Stimulated activated CD4-positive, alpha-beta T cell treated with anti-CD3 and anti-CD28 coated beads, Interleukin-12 subunit alpha, Interleukin-12 subunit beta, amount 100 ng/mL, for 48 hours (primary cell): ENCODE results near the gene MCTP2.

Experiments used
- DNase-seq, 3 donors: peaks; one replicate each; pipeline ENCODE4 v3.0.0-alpha.2; 2020; ENCODE audit warnings: low read depth in 2 of 3, low spot score in 1 of 3

Gene MCTP2

DNA sequence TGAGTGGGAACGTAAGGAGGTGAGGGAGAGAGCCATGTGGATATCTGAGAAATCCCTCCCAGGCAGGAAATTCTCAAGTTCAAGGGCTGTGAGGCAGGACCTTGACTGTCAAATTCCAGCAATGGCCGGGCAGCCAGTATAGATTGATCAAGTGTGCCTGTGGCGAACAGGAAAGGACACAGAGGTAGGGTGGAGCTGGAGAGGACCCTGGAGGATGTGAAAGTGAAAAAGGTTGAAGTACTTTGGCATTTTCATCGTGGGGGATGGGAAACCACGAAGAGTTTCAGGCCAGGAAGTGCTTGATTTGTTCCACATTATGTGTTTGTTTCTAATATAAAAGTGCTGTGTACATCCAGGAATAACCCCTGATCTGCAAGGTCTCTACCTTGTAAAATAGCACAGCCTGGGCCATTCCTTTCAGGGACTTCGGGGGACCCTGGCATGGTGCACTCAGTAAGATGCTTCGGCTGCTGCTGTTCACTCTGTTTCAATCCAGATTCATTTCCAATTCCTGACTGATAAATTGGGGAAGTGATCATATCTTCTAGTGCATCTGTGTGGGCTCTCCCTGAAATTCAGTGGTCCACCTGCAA, 156.6 kb downstream of the MCTP2 start:
- no peak for DNase-seq

DNA sequence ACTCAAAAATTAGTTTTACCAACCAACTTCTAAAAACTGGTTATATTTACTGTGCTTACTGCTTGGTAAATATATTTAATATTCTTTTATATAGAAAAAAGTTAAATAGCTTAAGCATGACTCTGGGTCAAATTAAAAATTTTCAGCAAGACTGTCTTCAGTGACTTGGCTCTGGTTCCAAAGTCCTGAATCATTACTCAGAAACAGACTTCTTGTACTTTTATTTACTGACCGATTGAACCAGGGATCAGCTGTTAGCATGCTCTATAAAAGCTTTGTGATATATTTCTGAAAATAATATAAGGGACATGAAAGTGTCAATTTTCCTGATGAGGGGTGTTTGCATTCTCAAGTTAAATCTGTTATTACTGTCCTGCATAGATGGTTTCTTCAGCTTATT, 164.3 kb downstream of the MCTP2 start:
- no peak for DNase-seq

DNA sequence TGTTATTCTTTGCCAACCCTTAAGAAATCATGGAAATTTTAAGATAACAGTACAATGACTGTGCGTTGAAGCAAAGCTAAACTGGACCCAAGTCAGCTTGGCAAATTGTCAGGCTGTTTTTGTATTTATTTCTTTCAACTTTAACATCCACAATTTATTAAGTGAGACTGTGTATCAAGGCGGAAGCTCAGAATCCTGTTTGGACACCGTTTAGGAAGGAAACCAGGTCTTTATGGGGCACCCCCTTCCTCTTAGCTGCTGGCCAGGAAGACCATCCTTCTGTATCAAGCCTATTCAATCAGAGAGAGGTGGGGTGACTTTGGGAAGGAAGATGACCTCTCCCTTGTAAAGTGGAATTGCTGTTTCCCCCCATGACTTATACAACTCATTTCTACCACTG, 166.0 kb downstream of the MCTP2 start:
- no peak for DNase-seq

DNA sequence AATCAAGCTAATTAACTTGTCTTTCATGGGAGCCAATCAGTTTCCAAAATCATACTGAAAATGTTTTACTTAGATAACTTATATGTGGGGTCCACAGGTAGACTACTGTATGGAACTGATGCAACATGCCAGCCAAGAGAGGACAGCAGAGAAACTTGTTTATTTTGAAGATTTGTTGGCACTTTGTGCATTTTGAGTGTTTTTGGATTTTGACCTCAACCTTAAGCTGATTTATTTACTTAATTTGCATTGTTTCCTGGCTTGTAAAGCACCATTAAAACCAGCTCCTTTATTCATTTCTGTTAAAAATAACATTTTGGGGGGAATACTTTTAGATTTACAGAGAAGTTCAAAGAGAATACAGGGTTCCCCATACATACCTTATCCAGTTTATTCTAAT, 166.6 kb downstream of the MCTP2 start:
- no peak for DNase-seq

DNA sequence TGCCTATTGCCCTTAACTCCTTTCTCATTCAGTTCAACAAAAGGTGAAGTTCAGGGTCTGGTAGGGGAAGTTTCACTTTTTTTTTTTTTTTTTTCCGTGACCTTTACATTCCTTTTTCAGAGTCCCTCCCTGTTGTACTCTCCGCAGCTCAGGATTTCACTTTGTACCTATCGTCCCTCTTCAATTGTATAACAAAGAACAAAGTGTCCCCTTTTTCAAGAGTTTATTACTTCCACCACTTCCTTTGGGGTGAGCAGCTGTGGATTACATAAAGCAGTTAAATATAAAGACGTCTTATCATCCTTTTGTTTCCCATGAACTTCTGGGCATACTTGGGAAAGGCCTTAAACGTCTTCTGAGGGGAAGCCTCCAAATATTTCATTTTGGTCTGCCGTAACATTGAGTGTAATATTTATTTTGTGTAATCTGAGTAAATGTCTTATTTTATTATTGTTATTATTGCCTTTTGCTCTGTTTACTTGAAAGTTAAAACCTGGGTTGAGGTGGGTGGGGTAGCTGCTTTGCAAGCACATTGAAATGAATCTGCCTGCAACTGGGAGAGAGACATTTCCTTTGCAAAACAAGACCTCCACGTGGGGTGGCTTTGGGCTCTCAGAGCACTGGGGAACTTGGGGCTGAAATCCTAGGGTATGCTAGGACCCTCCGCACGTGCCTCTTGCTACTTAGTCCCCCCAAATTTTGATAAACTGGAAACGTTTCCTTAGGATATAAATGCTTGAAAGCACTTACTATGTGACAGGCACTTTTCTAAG, 169.4 kb downstream of the MCTP2 start:
- DNase-seq, result no peak

DNA sequence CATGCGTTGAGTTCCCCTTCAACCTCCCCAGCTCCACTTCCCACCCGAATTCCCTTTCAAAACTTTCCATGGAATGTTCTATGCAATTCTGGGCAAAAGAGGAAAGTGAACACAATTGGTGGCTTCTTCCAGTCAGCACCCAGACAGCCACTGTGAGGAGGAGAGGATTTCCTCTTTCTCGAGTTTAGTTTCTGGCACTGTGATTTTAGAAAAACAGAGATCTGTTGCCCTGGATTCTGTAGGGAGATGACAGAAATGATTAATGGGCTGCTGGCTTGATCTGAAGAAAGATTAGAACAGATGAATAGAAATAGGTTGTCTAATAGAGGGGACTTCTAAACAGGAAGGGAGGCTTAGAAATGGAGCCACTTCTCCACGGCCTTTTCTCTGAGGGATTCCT, 172.0 kb downstream of the MCTP2 start:
- no peak for DNase-seq

DNA sequence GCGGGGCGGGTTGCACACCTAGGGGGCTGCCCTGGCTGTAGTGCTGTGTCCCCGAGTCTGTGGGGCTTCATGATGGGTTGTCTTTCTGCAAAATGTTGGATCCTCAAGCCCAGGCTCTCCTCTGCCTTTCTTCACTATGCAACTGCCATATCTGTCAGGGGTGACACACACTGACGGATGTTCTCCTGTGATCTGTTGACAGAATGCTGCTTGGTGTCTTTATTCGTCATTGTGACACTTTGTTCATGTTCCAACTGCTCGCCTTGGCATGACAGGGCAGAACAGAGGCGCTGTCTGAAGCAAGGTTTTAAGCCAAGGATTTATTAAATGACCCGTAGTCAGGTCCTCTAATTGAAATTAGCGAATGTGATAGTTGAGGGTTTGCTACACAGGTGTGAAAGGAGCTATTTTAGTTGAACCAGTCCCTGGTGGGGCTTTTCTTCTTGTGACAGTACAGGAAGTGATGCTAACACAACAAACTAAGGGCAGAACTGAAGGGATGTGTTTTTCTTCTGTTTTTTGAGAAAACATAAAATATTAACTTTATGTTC, 173.4 kb downstream of the MCTP2 start:
- no peak for DNase-seq

GRCh38 chr15:94411285-94411684, 179.9 kb downstream of the MCTP2 start:
- DNase-seq, result no peak

GRCh38 chr15:94411846-94412245, 180.5 kb downstream of the MCTP2 start:
- DNase-seq, result no peak

DNA sequence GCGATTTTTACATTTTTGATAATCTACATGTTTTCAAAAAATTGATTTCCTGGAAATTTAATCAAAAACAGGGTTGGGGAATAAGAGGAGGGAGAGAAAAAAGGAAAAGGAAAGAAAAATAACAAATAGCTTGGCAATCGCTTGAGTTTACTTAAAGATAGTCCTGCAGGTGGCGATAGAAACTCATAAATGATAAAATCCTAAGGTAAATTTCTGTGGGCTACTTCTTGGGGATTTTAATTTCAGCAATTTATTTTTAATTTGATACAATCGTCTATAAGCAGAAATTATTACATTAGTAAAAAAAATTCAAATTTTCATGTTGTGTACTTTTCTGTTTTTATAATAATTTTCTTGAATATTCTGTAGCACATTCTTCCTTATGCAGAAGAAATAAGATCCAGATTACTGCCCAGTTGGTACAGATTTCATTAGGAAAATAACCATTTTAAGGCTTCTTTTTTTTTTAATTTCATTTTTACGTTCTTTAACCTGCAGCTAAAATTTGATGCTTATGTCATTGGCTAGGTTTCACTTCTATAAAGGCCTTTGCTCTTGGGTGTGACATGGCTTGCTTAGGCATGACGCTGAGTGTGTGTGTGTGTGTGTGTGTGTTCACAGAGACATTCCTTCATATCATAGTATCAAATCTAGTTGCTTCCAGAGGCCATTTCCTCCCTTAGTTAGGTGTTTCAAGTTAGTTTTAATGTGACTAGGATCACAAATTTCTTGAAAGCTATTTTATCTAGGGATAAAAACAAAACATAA, 181.8 kb downstream of the MCTP2 start:
- no peak for DNase-seq

DNA sequence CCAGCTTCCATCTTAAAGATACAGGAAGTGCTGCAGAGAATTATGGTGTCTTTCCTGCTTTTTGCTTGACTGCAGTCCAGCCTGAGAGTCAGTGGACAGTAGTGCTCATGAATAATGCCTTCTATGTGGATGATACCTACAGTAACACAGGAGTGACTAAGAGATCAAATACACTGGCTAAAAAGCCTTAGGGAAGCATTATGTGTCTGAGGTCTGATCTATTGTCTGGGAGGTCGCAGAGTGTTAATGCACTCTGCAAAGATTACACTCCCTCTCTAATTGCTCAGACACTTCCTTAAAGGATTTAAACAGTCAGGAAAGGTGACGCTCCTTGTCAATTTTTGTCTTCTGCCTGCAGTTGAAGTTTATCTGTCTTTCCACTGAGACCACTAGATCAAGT, 183.6 kb downstream of the MCTP2 start:
- DNase-seq, result no peak

DNA sequence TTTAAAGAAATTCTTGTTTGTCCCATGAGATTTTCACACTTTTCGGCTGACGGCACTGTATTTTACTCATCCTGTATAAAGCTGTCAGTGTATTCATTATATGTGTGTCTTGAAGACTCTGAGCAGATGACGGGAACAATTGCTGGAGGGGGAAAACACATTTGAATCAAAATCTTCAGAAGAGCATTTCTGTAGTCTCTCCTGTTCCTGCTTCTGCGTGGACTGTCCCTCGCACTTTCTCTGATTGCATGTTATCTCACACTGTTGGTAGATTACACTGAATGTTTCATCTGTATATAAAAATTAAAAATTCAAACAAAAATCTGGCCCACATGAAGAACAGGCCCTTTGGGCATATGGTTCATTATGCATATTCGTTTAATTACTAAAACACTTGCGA, 184.9 kb downstream of the MCTP2 start:
- no peak for DNase-seq

- no peak for DNase-seq
Observed at GRCh38 chr15:94416820-94417219, 185.5 kb downstream of the MCTP2 start.

DNA sequence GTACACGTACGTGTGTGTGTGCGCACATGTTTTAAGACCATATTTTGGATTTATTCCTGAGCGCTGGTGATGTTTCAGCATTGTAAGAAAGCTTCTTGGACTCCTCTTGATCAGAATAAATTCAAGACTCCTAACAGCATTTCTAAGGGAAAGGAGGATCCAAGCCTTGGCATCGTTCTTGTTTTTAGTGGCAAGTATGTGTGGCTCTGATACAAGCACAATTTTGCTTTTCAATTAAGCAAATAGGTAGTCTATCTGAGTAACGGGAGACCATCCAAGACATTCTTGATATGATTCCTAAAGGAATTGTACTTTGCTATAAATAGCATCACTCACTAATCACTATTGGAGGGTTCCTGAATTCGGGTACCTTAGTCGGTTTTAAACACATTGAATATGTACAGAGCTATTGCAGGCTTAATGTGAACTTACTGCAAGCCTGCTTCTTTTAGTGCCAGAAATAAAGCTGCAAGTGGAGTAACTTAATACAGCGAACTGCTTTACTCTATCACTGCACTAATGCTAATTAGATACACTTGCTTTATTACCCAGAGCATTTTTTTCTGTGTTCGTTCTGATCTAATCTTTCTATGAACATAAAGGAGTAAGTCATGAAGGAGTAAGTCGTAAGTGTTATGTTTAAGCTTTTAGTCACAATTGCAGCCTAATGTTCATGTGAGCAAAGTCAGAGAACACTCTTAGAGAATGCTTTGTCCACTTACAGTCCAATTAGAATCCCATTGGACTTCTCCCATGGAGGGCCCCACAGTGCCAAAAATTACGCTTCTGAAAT, 186.3 kb downstream of the MCTP2 start:
- DNase-seq, result no peak

DNA sequence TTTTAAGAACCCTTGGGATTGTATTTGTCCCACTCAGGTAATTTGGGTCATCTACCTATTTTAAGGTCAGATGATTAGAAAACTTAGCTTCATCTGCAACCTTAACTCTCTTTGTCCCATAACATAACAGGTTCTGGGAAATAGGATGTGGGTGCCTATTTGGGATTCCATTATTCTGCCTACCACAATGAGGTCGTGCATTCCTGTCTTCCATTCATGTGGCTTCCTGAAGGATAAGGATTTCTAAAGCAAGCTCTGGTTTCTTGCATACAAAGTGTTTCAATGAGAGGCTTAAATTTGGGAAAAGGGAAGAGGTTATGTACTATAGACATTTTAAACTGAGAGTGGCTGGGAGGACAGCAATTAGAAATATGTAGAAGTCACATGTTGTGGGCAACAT, 190.3 kb downstream of the MCTP2 start:
- DNase-seq, result no peak

DNA sequence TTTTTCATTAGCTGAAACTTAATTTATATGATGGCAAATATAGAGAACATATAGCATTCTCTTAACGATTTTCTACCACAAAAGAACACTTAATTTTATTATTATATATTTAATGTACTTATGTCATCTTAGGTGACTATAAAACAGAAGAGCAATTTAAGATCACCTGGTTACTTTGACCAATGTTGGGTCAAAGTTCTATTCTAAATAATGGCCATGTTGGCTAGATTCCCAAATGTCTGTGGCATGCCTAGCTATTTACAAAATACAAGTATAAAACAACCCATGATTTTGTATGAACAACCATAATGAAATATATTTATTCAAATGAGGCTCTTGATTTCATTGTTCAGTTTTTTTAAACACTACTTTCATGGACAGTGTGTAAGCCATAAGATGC, 200.9 kb downstream of the MCTP2 start:
- no peak for DNase-seq

DNA sequence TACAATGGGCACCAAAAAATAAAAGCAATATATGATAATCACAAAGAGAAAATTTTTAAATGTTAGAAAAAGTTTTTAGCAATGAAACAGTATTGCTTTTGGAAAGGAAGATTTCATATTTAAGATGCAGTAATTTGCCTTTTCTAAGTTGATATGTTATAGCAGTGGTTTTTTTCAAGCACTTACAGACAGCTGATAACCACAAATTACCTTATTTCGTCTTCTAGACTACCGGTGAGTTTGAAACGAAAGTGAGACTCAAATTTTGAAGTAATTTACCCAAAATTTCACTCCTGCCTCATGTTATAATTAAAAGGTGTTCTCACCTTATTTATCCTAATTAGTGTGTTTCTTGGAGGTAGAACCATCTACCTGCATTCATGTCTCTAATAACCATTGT, 207.8 kb downstream of the MCTP2 start:
- DNase-seq, result no peak

- DNase-seq, result no peak
Observed at GRCh38 chr15:94441760-94442159, 210.4 kb downstream of the MCTP2 start.

DNA sequence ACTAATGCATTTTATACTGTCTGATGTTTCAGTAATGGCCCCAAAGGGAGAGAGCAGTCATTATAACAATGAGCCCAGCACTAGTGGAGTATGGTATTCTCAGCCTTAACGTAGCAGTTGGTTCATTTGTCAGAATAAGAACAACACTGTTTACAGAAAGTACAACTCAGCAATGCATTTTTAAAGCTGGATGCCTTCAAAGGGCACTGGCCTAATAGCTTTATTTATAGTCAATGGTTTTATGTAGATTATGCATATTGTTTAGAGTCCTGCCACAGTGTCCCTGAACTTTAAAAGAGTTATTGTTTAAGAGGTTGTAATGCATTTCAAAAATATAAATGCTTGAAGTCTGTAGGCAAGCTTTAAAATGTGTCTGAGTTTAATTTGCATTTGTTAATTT, 211.1 kb downstream of the MCTP2 start:
- no peak for DNase-seq

GRCh38 chr15:94443186-94443585, 211.8 kb downstream of the MCTP2 start:
- no peak for DNase-seq

GRCh38 chr15:94445566-94446160, 214.3 kb downstream of the MCTP2 start:
- no peak for DNase-seq
